ENCODE measurements around the gene WFS1. TPM values are rescaled to one million over a fixed set of nuclear protein-coding genes. Genes with fewer than 3 reads are reported as not detected.

Gene WFS1
- polyA plus RNA-seq, 1 of the 3 experiments (the other 2 are of a cell fraction) = 18.7 TPM

GRCh38 chr4:6267573-6267972 lies 2.1 kb upstream of the WFS1 start:
- TF ChIP-seq PBX3 (IDR thresholded peaks at IDR 0.05) (no peak), ZBTB33 (IDR thresholded peaks at IDR 0.05; ENCODE audit: borderline replicate concordance, low read depth) (no peak), POLR2AphosphoS5 (IDR thresholded peaks at IDR 0.05; ENCODE audit: low read depth, low read length) (no peak), IRF3 (IDR thresholded peaks at IDR 0.05; ENCODE audit: low read depth, low read length) (no peak), FOXM1 (IDR thresholded peaks at IDR 0.05; ENCODE audit: low read depth) (no peak), SMC3 (IDR thresholded peaks at IDR 0.05; ENCODE audit: low read depth, low read length) (no peak), SIN3A (IDR thresholded peaks at IDR 0.05; ENCODE audit: borderline replicate concordance, low read depth, low read length) (no peak)
- Histone ChIP-seq H3F3A (replicated peaks; ENCODE audit: insufficient read depth) (no peaks in the 10 kb centered on the region), H3K9ac (no peak overlapping the region), H4K20me1 (ENCODE audit: insufficient read depth) (0 out of 2 replicates have a peak, but pooled peaks cover 5% of the 10 kb centered on the region), H3K36me3 (replicated peaks in 1 of 2; ENCODE audit: control insufficient read depth in 1 of 2, insufficient read depth in 2 of 2, low read length in 1 of 2) (no peaks in the 10 kb centered on the region), H3K4me3 (ENCODE audit: low read depth in 2 of 2, low read length in 1 of 2) (no peak overlapping the region), H3K27ac (ENCODE audit: low read depth in 2 of 2, low read length in 1 of 2) (no peak overlapping the region), H3K4me2 (no peak overlapping the region), H2AFZ (ENCODE audit: low read depth) (no peak overlapping the region), H3K79me2 (ENCODE audit: insufficient read depth) (no peaks in the 10 kb centered on the region), H3K9me3 (no peaks in the 10 kb centered on the region), H3K9me2 (no peaks in the 10 kb centered on the region), H3K27me3 (ENCODE audit: insufficient read depth) (no peaks in the 10 kb centered on the region), H3K4me1 (ENCODE audit: control insufficient read depth in 1 of 2, insufficient read depth in 2 of 2, low read depth in 1 of 2, low read length in 1 of 2) (peaks cover 0 to 29% of the 10 kb centered on the region in 2 experiments; a peak in 2 of 4 replicates)
- POLR2A ChIA-PET = no interaction called here
- DNase-seq = no peak
- WGBS (ENCODE audit: low lambda C conversion rate) = 53% methylated on average over 3 of the region's 3 CpGs
- CTCF ChIA-PET = interaction anchor here (1.1 to 37.6 kb wide), 4 partner anchors 14 to 279 kb away, joined by 4 to 1048 read pairs (median 130); no protein-coding TSS in a partner anchor

GRCh38 chr4:6268650-6269615 lies 717 bp upstream of the WFS1 start:
- H3K27me3 ChIP-seq (ENCODE audit: insufficient read depth) = no peaks in the 10 kb centered on the region
- TF ChIP-seq EP300 (IDR thresholded peaks at IDR 0.05; ENCODE audit: borderline replicate concordance in 1 of 2, low read depth in 1 of 2, low read length in 1 of 2) = no peak
- no peak for TF ChIP-seq PBX3 (IDR thresholded peaks at IDR 0.05)
- TF ChIP-seq MEF2A (IDR thresholded peaks at IDR 0.05; ENCODE audit: borderline replicate concordance, low read depth) = no peak
- no peak for TF ChIP-seq FOXJ3 (CRISPR knock-in tag; IDR thresholded peaks at IDR 0.05)
- no peak for TF ChIP-seq RXRA (IDR thresholded peaks at IDR 0.05; ENCODE audit: borderline replicate concordance, low read depth)
- no peak for TF ChIP-seq ZBTB33 (IDR thresholded peaks at IDR 0.05; ENCODE audit: borderline replicate concordance, low read depth)
- no peak for TF ChIP-seq IRF3 (IDR thresholded peaks at IDR 0.05; ENCODE audit: low read depth, low read length)

More at GRCh38 chr4:6268650-6269615, 717 bp upstream of the WFS1 start:
- no peaks in the 10 kb centered on the region for H3K36me3 ChIP-seq (replicated peaks in 1 of 2; ENCODE audit: control insufficient read depth in 1 of 2, insufficient read depth in 2 of 2, low read length in 1 of 2)
- no peak overlapping the region for H3K9ac ChIP-seq
- peak overlapping the region; percentile 97; the same call in 1 of the 2 replicates for H2AFZ ChIP-seq (ENCODE audit: low read depth)
- peak overlapping the region; percentile 74 for H3K4me2 ChIP-seq
- CTCF ChIA-PET = interaction anchor here (0.9 to 37.6 kb wide), 9 partner anchors 9 to 446 kb away, joined by 3 to 1048 read pairs (median 6); no protein-coding TSS in a partner anchor
- POLR2A ChIA-PET = interaction anchor here (0.7 kb wide), 2 partner anchors 63 to 146 kb away, joined by 3 read pairs; no protein-coding TSS in a partner anchor
- H3K9me3 ChIP-seq = no peaks in the 10 kb centered on the region
- H3K27ac ChIP-seq (ENCODE audit: low read depth in 2 of 2, low read length in 1 of 2) = no peak overlapping the region
- no peaks in the 10 kb centered on the region for H3F3A ChIP-seq (replicated peaks; ENCODE audit: insufficient read depth)
- H3K79me2 ChIP-seq (ENCODE audit: insufficient read depth) = peaks cover 5% of the 10 kb centered on the region; the same call in 1 of the 2 replicates
- no peak for DNase-seq
- H3K4me3 ChIP-seq (ENCODE audit: low read depth in 2 of 2, low read length in 1 of 2) = peak overlapping the region; percentile 41 to 82; a peak in 3 of 4 replicates
- 40% methylated on average over 16 of the region's 32 CpGs for WGBS (ENCODE audit: low lambda C conversion rate)
- H4K20me1 ChIP-seq (ENCODE audit: insufficient read depth) = peaks cover 12% of the 10 kb centered on the region
- H3K9me2 ChIP-seq = no peaks in the 10 kb centered on the region
- peaks cover 7 to 40% of the 10 kb centered on the region in 2 experiments; a peak in 3 of 4 replicates for H3K4me1 ChIP-seq (ENCODE audit: control insufficient read depth in 1 of 2, insufficient read depth in 2 of 2, low read depth in 1 of 2, low read length in 1 of 2)
